ENCODE measurements around the gene BPI.
A peak's percentile ranks its signal among the peaks of the same experiment; 100 is the strongest.

The BPI gene

GRCh38 chr20:38363004-38363747 is 59.2 kb downstream of the BPI start:
- no peak for ATAC-seq (ENCODE audit: low read depth)

GRCh38 chr20:38369389-38369788 is 65.4 kb downstream of the BPI start:
- peak; percentile 53 for ATAC-seq (ENCODE audit: low read depth)
- no peak for TF ChIP-seq CTCF (IDR thresholded peaks at IDR 0.05; ENCODE audit: poor library complexity, severe bottlenecking)
- H3K9me3 ChIP-seq (ENCODE audit: severe bottlenecking) = no peaks in the 10 kb centered on the region
- H3K4me3 ChIP-seq (ENCODE audit: severe bottlenecking) = no peak overlapping the region
- no peak overlapping the region for H3K27ac ChIP-seq (ENCODE audit: poor library complexity, severe bottlenecking)
- DNase-seq (ENCODE audit: low spot score) = no peak
- H3K36me3 ChIP-seq (ENCODE audit: low read depth) = no peaks in the 10 kb centered on the region
- no peaks in the 10 kb centered on the region for H3K4me1 ChIP-seq (ENCODE audit: insufficient read depth, poor library complexity, severe bottlenecking)
- peaks cover 3% of the 10 kb centered on the region for H3K27me3 ChIP-seq (ENCODE audit: insufficient read depth, poor library complexity, severe bottlenecking)

More at GRCh38 chr20:38363004-38363747, 59.2 kb downstream of the BPI start:
- no peak for TF ChIP-seq CTCF (IDR thresholded peaks at IDR 0.05; ENCODE audit: poor library complexity, severe bottlenecking)
- Histone ChIP-seq H3K9me3 (ENCODE audit: severe bottlenecking) (no peaks in the 10 kb centered on the region), H3K27me3 (ENCODE audit: insufficient read depth, poor library complexity, severe bottlenecking) (no peaks in the 10 kb centered on the region), H3K4me1 (ENCODE audit: insufficient read depth, poor library complexity, severe bottlenecking) (no peaks in the 10 kb centered on the region), H3K4me3 (ENCODE audit: severe bottlenecking) (no peak overlapping the region), H3K36me3 (ENCODE audit: low read depth) (no peaks in the 10 kb centered on the region), H3K27ac (ENCODE audit: poor library complexity, severe bottlenecking) (no peak overlapping the region)
- DNase-seq (ENCODE audit: low spot score) = no peak

DNA sequence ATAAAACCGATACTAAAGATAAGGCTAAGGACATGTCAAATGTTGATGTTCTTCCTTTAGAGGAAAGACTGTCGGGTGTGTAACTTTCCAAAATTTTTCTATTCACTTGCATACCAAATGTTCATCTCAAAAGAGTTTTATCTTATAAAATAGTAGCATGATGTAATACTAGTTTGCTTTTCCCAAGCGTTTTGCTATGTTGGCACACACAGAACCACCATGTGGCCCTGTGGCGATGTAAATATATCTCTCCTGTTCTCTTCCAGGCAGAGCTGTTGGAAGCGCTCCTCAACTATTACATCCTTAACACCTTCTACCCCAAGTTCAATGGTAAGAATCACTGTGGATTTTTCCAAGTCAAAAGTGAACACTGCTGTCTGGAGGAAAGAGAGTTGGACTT is 68.8 kb downstream of the BPI start:
- no peak for ATAC-seq (ENCODE audit: low read depth)
- Histone ChIP-seq H3K27me3 (ENCODE audit: insufficient read depth, poor library complexity, severe bottlenecking) (peaks cover 8% of the 10 kb centered on the region), H3K4me1 (ENCODE audit: insufficient read depth, poor library complexity, severe bottlenecking) (no peaks in the 10 kb centered on the region), H3K27ac (ENCODE audit: poor library complexity, severe bottlenecking) (no peak overlapping the region), H3K4me3 (ENCODE audit: severe bottlenecking) (no peak overlapping the region), H3K36me3 (ENCODE audit: low read depth) (no peaks in the 10 kb centered on the region), H3K9me3 (ENCODE audit: severe bottlenecking) (no peaks in the 10 kb centered on the region)
- no peak for DNase-seq (ENCODE audit: low spot score)
- no peak for TF ChIP-seq CTCF (IDR thresholded peaks at IDR 0.05; ENCODE audit: poor library complexity, severe bottlenecking)

- Histone ChIP-seq H3K4me1 (ENCODE audit: insufficient read depth, poor library complexity, severe bottlenecking) (no peaks in the 10 kb centered on the region), H3K36me3 (ENCODE audit: low read depth) (no peaks in the 10 kb centered on the region), H3K4me3 (ENCODE audit: severe bottlenecking) (no peak overlapping the region), H3K27ac (ENCODE audit: poor library complexity, severe bottlenecking) (no peak overlapping the region), H3K9me3 (ENCODE audit: severe bottlenecking) (no peaks in the 10 kb centered on the region), H3K27me3 (ENCODE audit: insufficient read depth, poor library complexity, severe bottlenecking) (peaks cover 8% of the 10 kb centered on the region)
- DNase-seq (ENCODE audit: low spot score) (peak; percentile 58), ATAC-seq (ENCODE audit: low read depth) (no peak)
- no peak for TF ChIP-seq CTCF (IDR thresholded peaks at IDR 0.05; ENCODE audit: poor library complexity, severe bottlenecking)
Measured at GRCh38 chr20:38373231-38373867, 69.4 kb downstream of the BPI start.

DNA sequence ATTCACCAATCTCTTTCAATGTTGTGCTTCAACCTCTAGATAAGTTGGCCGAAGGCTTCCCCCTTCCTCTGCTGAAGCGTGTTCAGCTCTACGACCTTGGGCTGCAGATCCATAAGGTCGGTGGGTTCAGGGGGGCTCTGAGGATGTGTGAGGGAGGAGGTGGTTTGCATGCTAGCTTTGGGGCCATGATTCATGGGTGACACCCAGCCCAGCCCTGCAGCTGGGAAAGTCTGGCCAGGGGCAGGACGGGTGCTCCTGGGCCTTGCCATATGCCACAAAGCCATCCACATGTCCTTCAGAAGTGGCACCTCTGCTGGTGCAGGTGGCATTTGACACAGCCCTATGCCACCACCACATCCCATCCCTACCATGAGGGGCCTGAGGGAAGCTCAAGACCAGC is 69.9 kb downstream of the BPI start:
- no peaks in the 10 kb centered on the region for H3K4me1 ChIP-seq (ENCODE audit: insufficient read depth, poor library complexity, severe bottlenecking)
- H3K36me3 ChIP-seq (ENCODE audit: low read depth) = no peaks in the 10 kb centered on the region
- no peak overlapping the region for H3K27ac ChIP-seq (ENCODE audit: poor library complexity, severe bottlenecking)
- H3K4me3 ChIP-seq (ENCODE audit: severe bottlenecking) = no peak overlapping the region
- peaks cover 8% of the 10 kb centered on the region for H3K27me3 ChIP-seq (ENCODE audit: insufficient read depth, poor library complexity, severe bottlenecking)
- no peak for TF ChIP-seq CTCF (IDR thresholded peaks at IDR 0.05; ENCODE audit: poor library complexity, severe bottlenecking)
- DNase-seq (ENCODE audit: low spot score) = peak; percentile 69
- no peak for ATAC-seq (ENCODE audit: low read depth)
- no peaks in the 10 kb centered on the region for H3K9me3 ChIP-seq (ENCODE audit: severe bottlenecking)
